ENCODE data around the gene GFER. TPM values are rescaled to one million over a fixed set of nuclear protein-coding genes. Genes with fewer than 3 reads are reported as not detected.
"Not testable (repeated sequence)": the region's sequence is repeated elsewhere in the genome, so short reads cannot be mapped to it uniquely, and the experiment has no call there.

The GFER gene
- total and polyA plus RNA-seq, 4 donors: 7.4 to 28.4 (median 15.1) TPM

GRCh38 chr16:2033909-2034695 is 50.1 kb downstream of the GFER start:
- DNase-seq (ENCODE audit: low spot score); H3K27me3 ChIP-seq (ENCODE audit: control insufficient read depth in 4 of 4, insufficient read depth in 4 of 4, low read length in 3 of 4); H3K36me3 ChIP-seq (ENCODE audit: control insufficient read depth in 4 of 4, insufficient read depth in 3 of 4, low read depth in 1 of 4, low read length in 3 of 4); H3K9me3 ChIP-seq (ENCODE audit: control insufficient read depth in 4 of 4, low read length in 3 of 4): not testable (repeated sequence)
- TF ChIP-seq SP1 (IDR thresholded peaks at IDR 0.05) (peak; percentile 81), RAD21 (IDR thresholded peaks at IDR 0.05) (peak in 1 of 2 donors; percentile 7), RXRA (IDR thresholded peaks at IDR 0.05) (peak; percentile 32 to 52), HNF4A (conservative IDR thresholded peaks at IDR 0.05) (peak; percentile 36 to 66), YY1 (IDR thresholded peaks at IDR 0.05) (peak; percentile 54), EGR1 (IDR thresholded peaks at IDR 0.05; ENCODE audit: low read depth in 2 of 2) (peak in 1 of 2 donors; percentile 41)
- Histone ChIP-seq H3K4me3 (ENCODE audit: low read depth in 1 of 3, low read length in 3 of 3) (peak overlapping the region; percentile 26 to 53 (median 34)), H3K4me1 (ENCODE audit: control insufficient read depth in 4 of 4, insufficient read depth in 4 of 4, low read length in 3 of 4) (peaks cover 20 to 87% (median 62%) of the 10 kb centered on the region in 4 donors), H3K27ac (ENCODE audit: low read depth in 1 of 2, low read length in 2 of 2) (peak overlapping the region; percentile 93 to 98), H3K9ac (ENCODE audit: low read depth in 1 of 2, low read length in 2 of 2) (peak overlapping the region; percentile 57 to 81)
- WGBS: 16% methylated on average over 16 of the region's 32 CpGs

- H3K27ac ChIP-seq (ENCODE audit: low read depth in 1 of 2, low read length in 2 of 2): peak overlapping the region; percentile 91 to 98
- peaks cover 0 to 2% (median 0%) of the 10 kb centered on the region in 4 donors for H3K36me3 ChIP-seq (ENCODE audit: control insufficient read depth in 4 of 4, insufficient read depth in 3 of 4, low read depth in 1 of 4, low read length in 3 of 4)
- TF ChIP-seq REST (IDR thresholded peaks at IDR 0.05): peak; percentile 45
- peak; percentile 26 for TF ChIP-seq YY1 (IDR thresholded peaks at IDR 0.05)
- TF ChIP-seq HNF4A (conservative IDR thresholded peaks at IDR 0.05): peak; percentile 48 to 51
- TF ChIP-seq FOXA2 (IDR thresholded peaks at IDR 0.05): no peak
- TF ChIP-seq HNF4G (IDR thresholded peaks at IDR 0.05): no peak
- TF ChIP-seq RXRA (IDR thresholded peaks at IDR 0.05): peak in 1 of 2 donors; percentile 3
- no peak for TF ChIP-seq TAF1 (conservative IDR thresholded peaks at IDR 0.05)
- TF ChIP-seq CTCF (IDR thresholded peaks at IDR 0.05; ENCODE audit: low read depth, low read length, missing input control): no peak
- no peak for TF ChIP-seq RAD21 (IDR thresholded peaks at IDR 0.05)
- TF ChIP-seq EGR1 (IDR thresholded peaks at IDR 0.05; ENCODE audit: low read depth in 2 of 2): no peak
- TF ChIP-seq MAX (IDR thresholded peaks at IDR 0.05): no peak
- TF ChIP-seq GABPA (IDR thresholded peaks at IDR 0.05 in 1 of 2, conservative IDR thresholded peaks at IDR 0.05 in 1 of 2): no peak
- TF ChIP-seq SP1 (IDR thresholded peaks at IDR 0.05): peak; percentile 58
- TF ChIP-seq NR2F2 (IDR thresholded peaks at IDR 0.05): no peak
- TF ChIP-seq ATF3 (IDR thresholded peaks at IDR 0.05): no peak
- TF ChIP-seq FOXA1 (IDR thresholded peaks at IDR 0.05): no peak
- no peak for TF ChIP-seq ZBTB33 (IDR thresholded peaks at IDR 0.05)
- TF ChIP-seq JUND (IDR thresholded peaks at IDR 0.05): no peak
- peaks cover 20 to 87% (median 60%) of the 10 kb centered on the region in 4 donors for H3K4me1 ChIP-seq (ENCODE audit: control insufficient read depth in 4 of 4, insufficient read depth in 4 of 4, low read length in 3 of 4)
- H3K9me3 ChIP-seq (ENCODE audit: control insufficient read depth in 4 of 4, low read length in 3 of 4): no peaks in the 10 kb centered on the region
- H3K4me3 ChIP-seq (ENCODE audit: low read depth in 1 of 3, low read length in 3 of 3): peak overlapping the region; percentile 42 to 69 (median 48)
- H3K27me3 ChIP-seq (ENCODE audit: control insufficient read depth in 4 of 4, insufficient read depth in 4 of 4, low read length in 3 of 4): no peaks in the 10 kb centered on the region
- WGBS: 33% methylated on average over 15 of the region's 17 CpGs
- peak overlapping the region; percentile 51 to 77 for H3K9ac ChIP-seq (ENCODE audit: low read depth in 1 of 2, low read length in 2 of 2)
- DNase-seq (ENCODE audit: low spot score): no peak
Observed at GRCh38 chr16:2034696-2035430, 50.9 kb downstream of the GFER start.
